HG03342 (cell line): ENCODE measurements around the gene TENM4.

Experiments used
- ATAC-seq: cut with Tn5 transposase; IDR thresholded peaks from one replicate; pipeline ENCODE4 v1.9.1; 2021; ENCODE audit warnings: mild to moderate bottlenecking, moderate library complexity; ENCODE audit not compliant: unreplicated experiment

The TENM4 gene

GRCh38 chr11:79393362-79394043, 47.3 kb downstream of the TENM4 start:
- ATAC-seq: no peak

GRCh38 chr11:79392161-79392560, 48.7 kb downstream of the TENM4 start:
- ATAC-seq: no peak

- no peak for ATAC-seq
Observed at GRCh38 chr11:79390923-79391322, 49.9 kb downstream of the TENM4 start.

- ATAC-seq: no peak
Observed at GRCh38 chr11:79390477-79390876, 50.4 kb downstream of the TENM4 start.

- ATAC-seq: no peak
Observed at GRCh38 chr11:79388201-79388600, 52.6 kb downstream of the TENM4 start.

GRCh38 chr11:79383874-79384273, 57.0 kb downstream of the TENM4 start:
- no peak for ATAC-seq

GRCh38 chr11:79382301-79383050, 58.4 kb downstream of the TENM4 start:
- no peak for ATAC-seq

GRCh38 chr11:79381036-79381435, 59.8 kb downstream of the TENM4 start:
- ATAC-seq: no peak

- no peak for ATAC-seq
Observed at GRCh38 chr11:79377406-79377805, 63.4 kb downstream of the TENM4 start.

GRCh38 chr11:79375818-79376550, 64.8 kb downstream of the TENM4 start:
- ATAC-seq: no peak

- ATAC-seq: no peak
Observed at GRCh38 chr11:79374727-79375126, 66.1 kb downstream of the TENM4 start.

- no peak for ATAC-seq
Observed at GRCh38 chr11:79371724-79372123, 69.1 kb downstream of the TENM4 start.

GRCh38 chr11:79371152-79371551, 69.7 kb downstream of the TENM4 start:
- ATAC-seq: no peak

GRCh38 chr11:79369055-79369454, 71.8 kb downstream of the TENM4 start:
- ATAC-seq: no peak

- ATAC-seq: no peak
Observed at GRCh38 chr11:79367844-79368243, 73.0 kb downstream of the TENM4 start.

GRCh38 chr11:79366218-79366617, 74.6 kb downstream of the TENM4 start:
- ATAC-seq: no peak

GRCh38 chr11:79363861-79364378, 76.9 kb downstream of the TENM4 start:
- ATAC-seq: no peak

GRCh38 chr11:79363256-79363655, 77.6 kb downstream of the TENM4 start:
- no peak for ATAC-seq

- no peak for ATAC-seq
Observed at GRCh38 chr11:79362821-79363220, 78.0 kb downstream of the TENM4 start.

- no peak for ATAC-seq
Observed at GRCh38 chr11:79362206-79362757, 78.5 kb downstream of the TENM4 start.

GRCh38 chr11:79358258-79358657, 82.6 kb downstream of the TENM4 start:
- ATAC-seq: no peak
